Neuron (in vitro differentiated cells): ENCODE data around the gene MYO1A.
"Not testable (repeated sequence)": the region's sequence is repeated elsewhere in the genome, so short reads cannot be mapped to it uniquely, and the experiment has no call there.

Experiments
- H2AFZ ChIP-seq: one replicate; pipeline ENCODE4 v1.6.1; 2013; ENCODE audit warnings: low read depth, mild to moderate bottlenecking, inconsistent platforms, low read length, moderate library complexity
- H3K27me3 ChIP-seq: one replicate; pipeline ENCODE4 v1.6.1; 2013; ENCODE audit warnings: low read length; ENCODE audit not compliant: insufficient read depth
- H3K36me3 ChIP-seq: one replicate; pipeline ENCODE4 v1.6.1; 2013; ENCODE audit warnings: low read length; ENCODE audit not compliant: insufficient read depth
- H3K4me1 ChIP-seq: one replicate; pipeline ENCODE4 v1.6.1; 2013; ENCODE audit warnings: low read length; ENCODE audit not compliant: insufficient read depth
- H3K4me3 ChIP-seq: 2 replicates; pipeline ENCODE4 v1.5.1; 2013; ENCODE audit warnings: mild to moderate bottlenecking, low read length, moderate library complexity
- H3K9me3 ChIP-seq: one replicate; pipeline ENCODE4 v1.6.1; 2013; ENCODE audit warnings: low read length

MYO1A gene

DNA sequence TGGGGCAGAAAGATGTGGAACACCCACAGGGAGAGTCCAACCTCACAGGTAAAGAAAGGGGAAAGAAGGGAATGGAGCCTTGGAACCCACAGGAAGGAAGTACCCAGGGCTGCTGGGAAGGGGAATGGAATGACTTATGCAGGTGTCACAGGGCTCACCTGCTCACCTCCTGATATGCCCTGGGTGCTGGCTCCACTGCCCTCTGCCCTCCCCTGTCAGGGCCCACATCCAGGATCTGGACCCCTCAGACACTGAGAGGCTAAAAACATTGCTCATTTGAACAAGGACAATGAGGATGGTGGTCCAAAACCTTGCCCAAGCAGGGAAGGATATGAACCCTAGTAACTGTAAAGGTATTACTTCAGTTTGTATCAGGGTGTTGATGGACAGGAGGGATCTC lies 62.9 kb downstream of the MYO1A start:
- Histone ChIP-seq H2AFZ (no peak overlapping the region), H3K4me1 (no peaks in the 10 kb centered on the region), H3K36me3 (no peaks in the 10 kb centered on the region), H3K9me3 (no peaks in the 10 kb centered on the region), H3K4me3 (no peak overlapping the region), H3K27me3 (no peaks in the 10 kb centered on the region)

DNA sequence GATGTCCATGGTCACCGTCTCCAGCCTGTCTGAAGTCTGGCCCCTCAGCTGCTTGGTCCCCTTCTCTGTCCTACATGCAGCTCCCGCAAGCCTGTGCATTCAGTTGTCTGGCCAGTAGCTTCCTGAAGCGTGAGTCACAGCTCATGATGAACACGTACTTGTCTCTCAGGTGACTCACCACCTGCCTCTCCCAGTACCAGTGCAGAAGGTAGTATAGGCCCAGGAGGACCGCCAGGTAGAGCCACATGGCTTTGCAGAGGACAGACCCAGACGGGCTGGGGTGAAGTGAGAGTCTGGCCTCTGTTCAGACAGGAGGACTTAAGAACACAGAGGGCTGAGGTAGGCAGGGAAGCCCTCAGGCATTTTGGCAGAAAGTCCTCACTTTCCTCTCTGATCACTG lies 64.2 kb downstream of the MYO1A start:
- H3K4me3 ChIP-seq, H2AFZ ChIP-seq, H3K9me3 ChIP-seq, H3K36me3 ChIP-seq, H3K27me3 ChIP-seq, H3K4me1 ChIP-seq: not testable (repeated sequence)

DNA sequence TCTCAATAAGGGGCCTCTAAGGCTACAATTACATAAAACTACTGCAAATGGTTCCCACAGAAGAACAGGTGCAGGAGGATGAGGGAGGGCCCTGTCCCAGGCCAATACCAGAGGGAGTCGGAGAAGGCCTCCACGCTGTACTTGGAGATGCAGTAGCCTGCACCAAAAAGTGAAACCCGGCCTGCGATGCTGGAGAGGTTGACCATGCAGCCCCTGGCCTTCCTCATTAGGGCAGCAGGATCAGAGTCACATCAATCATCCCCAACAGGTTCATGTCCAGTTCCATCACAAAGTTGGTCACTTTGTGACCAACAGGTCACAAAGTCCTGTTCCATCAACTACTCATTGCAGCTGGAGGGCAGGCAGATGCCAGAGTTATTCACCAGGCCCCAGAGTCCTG lies 66.5 kb downstream of the MYO1A start:
- Histone ChIP-seq H3K36me3 (no peaks in the 10 kb centered on the region), H3K9me3 (no peaks in the 10 kb centered on the region), H2AFZ (no peak overlapping the region), H3K4me3 (no peak overlapping the region), H3K27me3 (no peaks in the 10 kb centered on the region), H3K4me1 (no peaks in the 10 kb centered on the region)

DNA sequence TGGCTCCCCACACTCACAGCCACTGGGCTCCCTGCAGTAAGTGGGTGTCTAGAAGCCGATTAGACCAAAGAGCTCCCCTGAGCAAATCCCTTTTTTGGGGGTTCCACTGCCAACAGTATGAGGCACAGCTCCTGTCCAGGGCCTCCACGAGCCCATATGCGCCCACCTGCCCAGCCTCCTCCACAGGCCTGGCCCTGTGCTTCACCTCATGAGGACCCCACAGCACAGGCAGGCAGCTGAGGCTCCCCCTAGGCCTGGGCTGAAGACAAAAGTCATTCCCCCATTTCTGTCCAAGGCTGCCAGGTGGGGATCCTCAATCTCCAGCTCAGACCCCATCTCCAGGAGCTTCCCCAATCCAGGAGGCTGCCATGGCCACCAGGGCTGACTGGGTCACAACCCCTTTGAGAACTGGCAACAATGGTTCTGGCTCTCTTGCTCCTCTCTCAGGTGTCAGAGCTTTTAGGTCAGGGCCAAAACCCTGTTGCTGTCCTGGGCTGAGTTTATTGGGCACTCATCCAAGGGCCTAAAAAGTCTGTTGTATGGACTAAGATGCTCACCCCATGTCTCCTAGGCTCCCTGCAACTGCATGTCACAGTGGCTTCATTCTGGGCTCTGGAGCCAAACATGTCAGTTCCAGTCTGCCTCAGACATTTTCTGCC lies 67.2 kb downstream of the MYO1A start:
- not testable (repeated sequence) for H2AFZ ChIP-seq, H3K4me1 ChIP-seq, H3K4me3 ChIP-seq, H3K9me3 ChIP-seq, H3K27me3 ChIP-seq, H3K36me3 ChIP-seq

DNA sequence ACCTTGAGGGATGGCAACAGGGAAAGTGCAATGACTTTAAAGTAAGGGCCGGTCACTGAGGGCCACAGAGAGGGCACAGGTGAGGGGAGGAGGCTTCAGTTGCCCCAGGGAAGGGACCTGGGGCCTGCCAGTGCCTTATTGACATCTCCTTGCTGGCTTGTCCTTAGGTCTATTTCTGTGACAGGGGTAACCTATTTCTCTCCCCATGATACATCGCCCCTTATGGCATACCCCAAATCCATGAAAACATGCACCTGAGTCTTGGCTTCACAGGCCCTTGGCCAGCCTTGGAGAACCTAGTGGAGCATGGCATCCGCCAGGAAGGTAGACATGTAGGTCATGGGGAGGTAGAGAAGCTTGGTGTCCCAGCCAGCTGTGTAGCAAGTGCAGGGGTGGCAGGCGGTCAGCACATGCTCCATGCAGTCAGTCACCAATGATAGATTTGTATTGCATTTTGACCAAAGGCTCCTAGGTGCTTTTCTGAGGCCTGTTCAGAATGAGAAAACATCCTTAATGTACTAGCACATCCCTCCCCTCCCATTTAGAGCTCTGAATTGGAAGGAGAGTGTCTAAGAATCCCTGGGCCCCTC lies 68.9 kb downstream of the MYO1A start:
- H3K9me3 ChIP-seq: no peaks in the 10 kb centered on the region
- H3K4me1 ChIP-seq: no peaks in the 10 kb centered on the region
- H3K36me3 ChIP-seq: no peaks in the 10 kb centered on the region
- no peak overlapping the region for H3K4me3 ChIP-seq
- no peaks in the 10 kb centered on the region for H3K27me3 ChIP-seq
- no peak overlapping the region for H2AFZ ChIP-seq

DNA sequence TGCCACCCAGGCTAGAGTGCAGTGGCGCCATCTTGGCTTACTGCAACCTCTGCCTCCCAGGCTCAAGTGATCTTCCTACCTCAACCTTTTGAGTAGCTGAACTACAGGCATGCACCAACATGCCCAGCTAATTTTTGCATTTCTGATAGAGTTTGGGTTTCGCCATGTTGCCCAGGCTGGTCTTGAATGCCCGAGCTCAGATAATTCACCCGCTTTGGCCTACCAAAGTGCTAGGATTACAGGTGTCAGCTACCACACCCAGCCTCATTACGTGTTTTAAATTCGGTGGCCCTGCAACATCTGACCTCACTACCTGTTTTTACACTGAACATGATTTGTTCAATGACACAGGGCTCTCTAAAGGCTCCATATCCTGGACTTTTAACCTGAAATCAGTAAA lies 69.7 kb downstream of the MYO1A start:
- no peaks in the 10 kb centered on the region for H3K4me1 ChIP-seq
- H3K27me3 ChIP-seq: no peaks in the 10 kb centered on the region

DNA sequence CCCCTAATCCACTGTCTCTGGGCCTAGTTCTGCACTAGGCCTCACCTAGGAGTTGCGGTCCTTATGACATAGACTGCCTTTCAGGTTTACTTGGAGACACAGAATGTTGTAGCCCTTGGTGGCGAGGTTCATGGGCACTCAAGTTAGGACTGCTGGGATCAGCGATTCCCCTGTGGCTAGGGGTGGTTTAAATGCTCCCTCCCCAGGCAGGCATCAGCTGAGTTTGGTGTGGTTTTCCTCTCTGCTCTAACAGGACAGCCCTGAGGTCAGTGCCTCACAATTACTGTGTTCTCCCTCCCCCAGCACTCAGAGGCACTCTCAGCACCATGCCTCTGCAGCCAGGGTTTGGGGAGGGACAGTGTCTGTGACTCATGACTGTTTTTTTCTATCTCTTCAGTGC lies 70.3 kb downstream of the MYO1A start:
- Histone ChIP-seq H2AFZ (no peak overlapping the region), H3K4me3 (no peak overlapping the region), H3K4me1 (no peaks in the 10 kb centered on the region), H3K27me3 (no peaks in the 10 kb centered on the region), H3K36me3 (no peaks in the 10 kb centered on the region), H3K9me3 (no peaks in the 10 kb centered on the region)

More for the DNA sequence above, 69.7 kb downstream of the MYO1A start:
- H3K4me3 ChIP-seq: no peak overlapping the region
- no peaks in the 10 kb centered on the region for H3K36me3 ChIP-seq
- no peak overlapping the region for H2AFZ ChIP-seq
- no peaks in the 10 kb centered on the region for H3K9me3 ChIP-seq
